Fibroblast of peridontal ligament (primary cell): Measurements from ENCODE around the gene CHST8.

Source experiments
- DNase-seq: peaks from one replicate; pipeline ENCODE4 v3.0.0-alpha.2; 2010; ENCODE audit errors: extremely low read depth

CHST8 gene

DNA sequence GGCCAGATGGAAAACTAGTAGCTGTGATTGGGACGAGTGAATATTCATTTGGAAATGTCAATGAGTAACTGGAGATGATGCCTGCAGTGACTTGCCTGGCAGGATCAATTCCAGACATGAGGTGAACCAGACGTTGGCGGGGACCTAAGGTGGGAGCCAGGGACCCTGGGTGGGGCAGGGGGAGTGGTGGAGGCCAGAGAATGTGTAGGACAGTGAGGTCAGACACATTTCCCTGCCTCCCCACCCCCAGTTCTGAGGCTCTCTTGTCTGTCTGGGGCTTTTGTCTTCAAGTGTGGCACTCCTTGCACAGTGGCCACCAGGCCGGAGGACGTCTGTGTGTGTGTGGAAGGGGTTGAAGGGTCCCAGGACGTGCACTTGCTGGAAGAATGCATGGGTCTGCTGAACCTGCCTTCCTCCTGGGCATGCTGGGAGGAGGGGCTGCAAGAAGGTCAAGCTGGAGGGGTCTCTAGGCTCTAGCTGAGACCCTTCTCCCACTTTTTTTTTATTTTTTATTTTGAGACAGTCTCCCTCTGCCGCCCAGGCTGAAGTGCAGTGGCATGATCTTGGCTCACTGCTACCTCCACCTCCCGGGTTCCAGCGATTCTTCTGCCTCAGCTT, 51.6 kb downstream of the CHST8 start:
- DNase-seq, result no peak

DNA sequence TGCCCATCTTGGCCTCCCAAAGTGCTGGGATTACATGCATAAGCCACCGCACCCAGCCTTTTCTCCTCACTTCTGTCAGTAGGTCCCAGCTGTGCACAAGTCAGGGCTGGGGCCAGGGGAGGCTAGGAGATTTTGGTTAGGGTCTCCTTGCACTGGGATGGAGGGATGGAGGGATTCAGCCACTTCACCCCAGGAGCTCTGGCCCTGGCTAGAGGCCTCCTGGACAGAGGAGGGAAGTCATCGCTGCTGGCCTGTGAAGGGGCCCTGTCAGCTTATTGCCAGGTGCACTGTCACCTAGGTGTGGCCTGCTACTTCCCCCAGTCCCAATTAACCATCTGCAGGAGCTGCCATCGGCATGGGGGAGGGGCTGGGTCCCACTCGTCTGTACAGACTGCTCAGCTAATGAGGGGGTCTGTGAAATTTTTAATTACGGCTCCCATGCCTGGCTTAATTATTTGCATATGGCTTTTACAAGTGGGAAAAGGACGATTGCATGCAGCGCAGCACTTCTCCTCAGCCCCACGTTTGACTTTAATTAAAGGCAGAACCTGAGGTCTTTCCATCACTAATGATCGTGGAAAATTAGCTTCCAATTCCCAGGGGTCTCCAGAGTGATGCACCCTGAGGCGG, 52.4 kb downstream of the CHST8 start:
- DNase-seq, result no peak

DNA sequence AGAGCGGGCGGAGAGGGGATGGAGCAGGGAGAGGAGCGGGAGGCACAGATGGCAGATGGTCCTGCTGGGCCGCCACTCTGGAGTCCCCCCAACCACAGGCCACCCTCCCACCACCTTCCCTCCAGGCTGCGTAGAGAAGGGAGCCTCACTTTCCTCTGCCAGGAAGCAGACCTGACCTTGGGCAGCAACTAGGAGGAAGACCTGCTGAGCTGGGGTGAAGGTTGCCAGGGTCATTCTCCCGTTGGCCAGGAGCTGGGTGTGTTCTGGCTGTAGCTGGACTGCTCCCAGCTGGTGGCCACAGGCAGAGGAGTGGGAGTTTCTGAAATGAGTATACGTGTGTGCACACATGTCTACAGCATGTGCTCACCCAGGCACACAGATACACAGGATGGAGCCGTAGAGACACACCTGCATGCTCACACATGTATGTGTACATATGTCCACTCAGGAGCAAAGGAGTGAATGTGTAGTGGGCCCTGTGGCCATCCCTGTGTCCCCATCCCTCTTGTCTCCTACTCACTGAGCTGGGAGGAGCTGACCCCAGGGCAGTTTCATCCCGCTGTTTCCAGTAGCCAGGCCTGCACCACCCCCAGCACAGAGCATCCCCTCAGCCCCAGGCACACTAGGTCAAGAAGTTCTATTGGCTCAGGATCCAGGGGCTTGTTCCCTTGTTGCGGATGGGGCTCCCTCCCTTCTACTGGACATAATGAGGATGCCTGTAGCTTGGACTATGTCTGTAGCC, 53.0 kb downstream of the CHST8 start:
- DNase-seq, result no peak

DNA sequence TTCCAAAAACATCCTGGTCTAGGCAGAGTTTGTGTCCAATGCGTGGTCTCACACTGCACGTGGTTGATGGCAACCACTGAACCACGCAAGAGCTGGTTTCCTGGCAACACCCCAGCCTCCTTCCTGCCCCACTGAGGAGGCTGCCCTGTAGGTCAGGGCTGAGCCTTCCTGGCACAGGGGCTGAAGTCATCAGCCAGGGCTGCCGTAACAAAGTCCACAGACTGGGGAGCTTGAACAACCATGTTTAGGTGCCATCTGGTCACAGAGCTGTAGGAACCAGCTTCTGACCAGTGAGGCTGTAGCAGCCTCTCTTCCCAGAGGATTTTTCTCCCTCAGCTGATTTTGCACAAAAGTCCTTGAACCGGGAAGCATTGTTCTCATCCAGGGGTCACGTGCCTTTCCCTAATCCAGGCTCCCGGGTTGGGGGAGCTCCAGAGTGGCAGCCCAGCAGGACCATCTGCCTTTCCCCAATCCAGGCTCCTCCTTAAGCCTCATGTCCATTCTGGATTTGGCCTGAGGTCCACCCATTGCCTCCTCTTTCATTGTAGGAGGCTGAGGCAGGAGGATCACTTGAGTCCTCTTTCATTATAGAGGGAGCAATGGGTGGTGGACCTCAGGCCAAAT, 53.9 kb downstream of the CHST8 start:
- no peak for DNase-seq

DNA sequence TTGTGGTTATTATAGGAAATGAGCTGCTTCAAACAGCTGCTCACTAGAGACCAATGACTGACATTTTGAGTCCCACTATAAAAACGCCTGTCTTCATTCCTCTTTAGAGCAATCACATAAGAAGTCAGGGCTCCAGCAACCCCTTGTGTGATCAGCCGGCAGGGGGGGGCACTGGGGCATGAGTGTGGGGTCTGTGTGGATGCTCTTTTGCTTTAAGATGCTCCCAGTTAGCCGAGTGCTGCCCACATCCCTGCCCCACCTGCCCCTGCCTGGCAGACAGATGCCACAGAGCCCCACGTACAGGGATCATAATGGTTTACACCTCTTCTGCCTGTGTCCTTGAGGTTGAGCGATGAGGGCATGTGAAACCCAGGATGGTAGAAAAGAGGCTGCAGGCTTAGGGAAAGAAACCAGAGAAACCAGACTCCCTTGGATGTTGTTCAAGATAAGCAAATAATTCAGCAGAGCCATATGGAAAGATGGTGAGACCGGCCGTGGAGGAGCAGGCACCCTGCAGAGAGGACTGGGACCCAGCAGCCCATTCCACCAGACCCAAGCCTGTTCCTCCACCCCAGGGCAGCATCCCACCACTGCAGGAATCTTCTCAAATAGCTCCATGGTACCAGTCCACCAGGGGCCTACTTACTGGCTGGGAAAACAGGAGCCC, 55.4 kb downstream of the CHST8 start:
- no peak for DNase-seq

DNA sequence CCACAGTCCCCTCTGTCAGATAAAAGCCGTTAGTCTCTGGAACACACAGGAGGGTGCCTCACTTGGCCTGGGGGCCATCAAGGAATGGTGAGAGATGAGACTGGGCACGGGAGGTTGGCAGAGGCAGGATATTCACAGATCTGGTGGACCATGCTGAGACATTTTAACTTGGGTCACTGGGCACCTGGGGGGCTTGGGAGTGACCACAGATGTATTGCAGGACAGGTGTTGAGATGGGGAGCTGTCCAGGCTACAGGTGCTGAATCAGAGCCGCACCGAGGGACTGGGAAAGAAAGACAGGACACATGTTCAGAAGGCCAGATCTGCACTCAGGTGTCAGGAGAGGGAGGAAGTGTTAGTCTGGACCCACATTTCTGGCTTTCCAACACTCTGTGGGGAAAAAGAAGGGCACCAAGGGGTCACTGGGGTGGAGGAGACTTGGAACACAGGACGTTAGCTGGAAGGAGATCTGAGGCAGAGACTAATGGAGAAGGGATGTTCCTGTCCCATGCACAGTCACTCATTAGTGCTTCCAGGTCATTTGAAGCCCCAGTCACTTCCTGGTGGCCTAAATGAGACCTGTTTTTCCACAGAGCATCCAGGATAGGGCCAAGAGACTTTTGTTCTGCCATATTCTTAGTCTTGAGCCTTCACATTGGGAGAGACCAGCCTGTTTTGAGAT, 56.1 kb downstream of the CHST8 start:
- DNase-seq, result no peak

DNA sequence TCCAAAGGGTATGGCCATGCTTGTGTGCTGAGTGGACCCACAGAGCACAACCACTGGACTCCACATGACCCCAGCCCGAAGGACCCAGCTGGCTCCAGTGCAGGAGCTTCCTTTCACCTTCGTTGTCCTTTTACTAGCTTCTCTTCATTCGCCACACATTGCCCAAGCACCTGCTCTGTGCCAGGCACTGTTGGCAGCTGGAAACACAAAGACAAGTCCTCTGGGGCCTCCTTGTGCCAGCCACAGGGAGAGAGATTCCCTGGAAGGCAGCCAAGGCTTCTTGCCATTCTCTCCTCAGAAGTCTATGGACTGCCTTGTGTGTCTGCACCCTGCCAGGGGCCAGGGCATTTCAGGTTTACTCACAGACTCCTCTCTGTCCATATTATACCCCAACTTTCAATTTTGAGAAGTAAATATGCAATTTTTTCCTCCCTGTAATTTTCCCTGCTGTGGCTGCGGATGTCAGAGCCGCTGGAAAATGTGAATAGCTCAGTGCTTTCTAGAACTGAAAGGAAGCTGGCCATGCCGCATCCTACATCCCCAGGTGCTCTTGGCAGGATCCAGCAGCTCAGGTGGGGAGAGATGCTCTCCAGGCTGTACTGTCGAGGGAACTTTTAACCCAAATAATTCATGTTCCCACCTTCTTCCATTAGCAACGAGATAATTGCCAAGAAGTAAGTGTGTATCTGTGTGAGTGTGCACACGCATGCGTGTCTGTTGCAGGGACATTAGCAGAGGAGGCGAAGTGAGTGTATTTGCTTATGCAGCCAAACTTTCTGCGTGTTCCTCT, 57.2 kb downstream of the CHST8 start:
- DNase-seq, result no peak

DNA sequence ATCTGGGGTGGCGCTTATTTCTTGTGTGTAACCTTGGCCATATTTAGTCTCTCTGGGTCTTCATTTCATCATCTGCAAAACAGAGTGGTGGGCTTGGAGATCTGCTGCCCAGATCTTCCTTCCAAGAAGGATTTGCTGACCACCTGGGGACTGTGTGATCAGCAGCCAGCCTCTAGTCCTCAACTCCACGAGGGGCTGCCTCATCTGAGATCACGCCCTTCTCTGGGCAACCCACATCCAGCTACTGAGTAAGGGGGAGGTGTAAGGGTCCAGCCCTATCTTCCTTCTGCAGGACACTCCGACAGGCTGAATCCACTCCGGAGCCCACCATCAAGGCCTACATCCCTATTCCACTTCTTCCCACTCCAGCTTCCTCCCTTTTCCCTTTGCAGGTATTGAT, 57.9 kb downstream of the CHST8 start:
- no peak for DNase-seq

DNA sequence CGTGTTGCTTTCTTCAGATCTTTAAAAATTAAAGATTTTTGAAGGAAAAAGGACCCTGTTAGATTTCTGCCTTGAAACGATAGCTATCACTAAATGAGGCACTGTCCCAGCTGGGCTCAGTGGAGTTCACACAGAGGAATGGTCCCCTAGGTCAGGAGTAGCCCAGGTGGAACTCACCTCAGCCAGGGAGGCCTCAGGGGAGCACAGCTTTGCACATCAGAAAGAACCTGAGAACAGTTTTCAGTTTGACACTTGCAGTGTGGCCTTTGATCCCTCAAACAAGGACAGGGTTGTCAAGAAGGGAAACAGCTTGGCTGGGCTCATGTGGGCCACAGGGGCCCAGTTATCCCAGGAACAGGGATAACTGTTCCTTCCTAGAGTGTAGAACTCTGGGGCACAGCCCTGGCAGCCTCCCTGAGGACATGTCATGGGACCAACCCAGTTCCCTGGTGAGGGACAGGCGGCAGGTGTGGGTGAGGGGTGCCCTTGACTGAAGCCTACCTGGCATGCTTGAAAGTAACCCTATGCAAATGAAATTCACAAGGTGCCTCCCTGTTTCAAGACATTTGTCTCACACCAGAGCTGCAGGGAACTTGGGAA, 59.4 kb downstream of the CHST8 start:
- no peak for DNase-seq

DNA sequence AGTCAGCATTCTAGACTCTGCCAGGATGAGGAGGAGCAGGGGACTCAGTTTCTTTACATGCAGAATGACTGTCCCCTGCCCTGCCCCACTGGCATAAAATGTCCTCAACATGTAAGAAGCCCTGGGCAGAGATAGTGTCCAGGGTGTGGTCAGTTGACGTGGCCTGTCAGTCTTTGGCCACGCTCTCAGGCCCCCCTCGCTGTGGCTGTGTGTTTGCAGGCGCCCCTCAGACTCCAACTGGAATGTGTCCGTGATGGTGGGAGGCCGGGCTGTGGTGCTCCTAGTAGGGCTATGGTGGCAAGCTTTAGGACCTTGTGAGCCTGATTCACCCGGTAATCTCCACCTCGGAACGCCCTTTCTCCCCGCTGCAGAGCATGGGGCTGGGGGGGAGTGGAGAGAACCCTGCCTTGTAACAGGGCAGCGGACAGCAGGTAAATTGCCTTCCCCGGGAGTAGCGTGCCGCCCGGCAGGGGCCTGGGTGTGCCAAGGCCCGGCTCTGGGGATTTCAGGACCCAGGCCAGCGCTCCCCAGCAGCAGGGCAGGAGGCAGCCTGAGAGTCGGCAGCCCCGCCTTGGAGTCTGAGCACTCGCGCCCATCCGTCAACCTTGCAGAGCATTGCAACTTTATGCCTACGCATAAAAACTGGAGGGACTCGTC, 62.3 kb downstream of the CHST8 start:
- peak; percentile 2 for DNase-seq

DNA sequence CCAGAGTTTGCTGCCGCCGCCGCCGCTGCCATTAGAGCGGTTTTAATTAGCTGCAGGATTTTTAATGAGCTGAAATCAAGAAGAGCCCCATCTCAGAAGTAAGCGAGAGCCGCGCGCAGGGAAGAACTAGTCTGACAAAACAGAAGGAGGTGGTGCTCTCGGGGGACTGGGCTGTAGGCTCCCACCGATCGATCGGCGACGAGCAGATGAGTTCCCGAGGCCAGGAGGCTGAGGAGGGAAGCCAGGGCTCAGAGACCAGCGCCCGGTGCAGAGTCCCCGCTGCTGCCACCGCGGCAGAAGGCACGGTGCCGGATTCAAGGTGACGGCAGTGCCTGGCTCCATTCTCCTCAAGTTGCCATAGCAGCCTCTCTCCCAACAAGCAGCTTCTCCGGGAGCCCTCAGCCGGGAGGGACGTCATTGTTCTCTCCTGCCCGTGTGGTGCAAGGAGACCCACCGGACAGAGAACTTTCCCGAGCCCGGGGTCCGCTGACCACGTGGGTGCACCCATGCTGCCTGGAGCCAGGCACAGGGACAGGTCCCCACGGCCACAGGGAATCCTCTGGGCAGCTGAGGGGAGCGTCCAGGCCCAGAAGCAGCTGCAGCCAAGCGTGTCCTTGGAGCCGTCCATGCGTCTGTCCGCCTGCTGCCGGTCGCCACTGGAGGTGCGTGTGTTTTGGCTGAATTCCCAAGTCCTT, 62.9 kb downstream of the CHST8 start:
- DNase-seq, result no peak

DNA sequence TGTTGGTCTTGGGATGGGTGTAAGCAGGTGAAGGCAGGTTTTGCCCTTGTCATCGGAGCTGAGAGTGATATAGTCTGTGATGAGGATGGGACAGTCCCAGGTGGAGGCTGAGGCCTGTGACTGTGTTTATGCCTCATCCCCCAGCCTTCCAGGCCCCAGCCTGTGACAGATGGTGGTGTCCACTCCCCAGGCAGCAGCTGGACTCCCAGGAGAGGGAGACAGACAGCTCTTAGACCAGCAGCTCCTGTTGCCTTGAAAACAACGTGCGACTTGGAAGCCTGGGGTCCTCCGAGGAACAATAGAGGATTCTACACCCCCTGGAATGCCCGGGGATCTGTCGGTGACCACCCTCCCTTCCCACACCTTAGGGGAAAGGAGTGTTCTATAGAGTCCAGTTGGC, 63.8 kb downstream of the CHST8 start:
- no peak for DNase-seq

DNA sequence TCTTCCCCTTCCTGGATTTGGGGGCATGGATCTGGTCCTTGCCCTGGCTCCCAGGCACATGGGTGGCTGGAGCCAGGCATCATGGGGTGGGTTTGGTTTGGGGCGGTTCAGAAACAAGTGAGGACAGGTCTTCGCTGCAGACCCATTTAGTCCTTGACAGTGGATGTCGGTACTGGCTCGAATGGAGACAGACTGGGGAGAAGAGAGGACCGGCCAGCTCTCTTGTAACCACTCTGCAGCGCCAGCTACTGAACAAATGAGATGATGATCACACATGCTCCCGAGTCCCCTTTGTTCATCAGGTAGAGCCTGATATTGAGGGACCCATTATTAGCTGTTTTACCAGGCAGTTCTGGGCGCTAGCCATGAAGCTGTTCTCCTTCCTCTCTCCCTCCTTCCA, 64.5 kb downstream of the CHST8 start:
- DNase-seq, result no peak

DNA sequence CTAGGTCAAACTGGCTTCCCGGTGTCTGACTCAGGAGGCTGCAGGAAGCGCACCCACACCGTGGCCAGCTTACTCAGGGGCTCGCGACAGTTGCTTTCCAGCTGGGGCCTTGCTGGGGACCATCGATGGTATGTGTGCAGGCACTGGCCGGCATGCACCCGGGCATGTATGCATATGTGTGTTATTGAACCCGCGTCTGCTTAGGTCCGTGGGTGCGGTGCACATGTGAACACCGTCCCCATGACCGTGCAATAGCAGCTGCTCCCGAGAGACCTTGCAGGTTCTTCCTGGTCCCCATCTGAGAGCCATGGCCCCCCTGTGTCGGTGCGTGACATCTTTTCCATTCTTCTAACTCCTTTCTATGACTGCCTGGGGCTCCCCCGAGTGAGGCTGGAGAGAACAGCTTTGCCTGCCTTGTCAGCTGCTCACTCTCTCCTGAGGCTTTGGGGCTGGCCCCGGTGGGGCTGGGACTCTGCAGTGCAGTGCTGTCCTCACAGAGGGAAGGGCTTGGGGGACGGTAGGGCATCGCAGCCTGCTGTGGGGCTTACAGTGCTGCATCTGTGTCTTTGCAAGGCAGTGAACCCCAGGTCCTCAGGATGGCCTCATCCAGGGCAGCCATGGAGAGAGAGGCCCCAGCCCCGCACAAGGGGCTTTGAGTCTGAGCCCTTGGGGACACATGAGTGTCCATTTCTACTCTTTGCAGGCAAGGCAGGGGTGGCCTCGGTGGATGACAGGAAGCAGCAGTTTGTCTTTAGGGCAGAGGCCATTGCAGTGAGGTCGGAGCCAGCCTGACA, 65.1 kb downstream of the CHST8 start:
- no peak for DNase-seq

DNA sequence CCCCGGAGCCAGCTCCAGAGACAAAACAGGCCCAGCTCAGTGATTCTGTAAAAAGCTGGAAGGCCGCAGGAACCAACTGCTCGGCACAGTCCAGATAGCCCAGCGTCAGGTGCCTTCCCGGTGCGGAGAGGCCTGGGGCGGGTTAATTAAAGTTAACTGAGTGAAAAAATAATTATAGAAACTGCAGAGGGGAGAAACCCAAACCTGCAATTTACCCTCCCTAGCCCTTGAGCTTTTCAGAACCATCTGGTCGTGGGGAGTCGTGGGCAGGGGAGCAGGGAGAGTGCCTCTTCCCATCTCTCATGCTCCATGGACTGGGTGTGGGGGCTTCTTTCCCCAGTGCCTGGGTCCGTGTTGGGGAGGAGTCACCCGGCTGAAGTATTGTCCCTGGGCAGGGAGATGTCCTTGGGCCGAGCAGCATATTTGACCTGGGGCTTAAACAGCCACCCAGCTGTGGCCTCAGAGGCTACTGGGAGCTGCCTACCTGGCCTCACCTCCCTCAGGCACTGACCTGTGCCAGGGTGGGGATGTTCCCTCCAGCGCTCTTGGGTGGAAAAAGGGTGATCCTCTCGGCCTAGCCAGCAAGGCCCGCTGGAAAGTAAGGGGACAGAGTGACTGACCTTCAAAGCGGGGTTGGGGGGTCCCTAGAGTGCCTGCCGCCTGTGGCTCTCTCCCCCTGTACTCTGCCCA, 65.9 kb downstream of the CHST8 start:
- no peak for DNase-seq

DNA sequence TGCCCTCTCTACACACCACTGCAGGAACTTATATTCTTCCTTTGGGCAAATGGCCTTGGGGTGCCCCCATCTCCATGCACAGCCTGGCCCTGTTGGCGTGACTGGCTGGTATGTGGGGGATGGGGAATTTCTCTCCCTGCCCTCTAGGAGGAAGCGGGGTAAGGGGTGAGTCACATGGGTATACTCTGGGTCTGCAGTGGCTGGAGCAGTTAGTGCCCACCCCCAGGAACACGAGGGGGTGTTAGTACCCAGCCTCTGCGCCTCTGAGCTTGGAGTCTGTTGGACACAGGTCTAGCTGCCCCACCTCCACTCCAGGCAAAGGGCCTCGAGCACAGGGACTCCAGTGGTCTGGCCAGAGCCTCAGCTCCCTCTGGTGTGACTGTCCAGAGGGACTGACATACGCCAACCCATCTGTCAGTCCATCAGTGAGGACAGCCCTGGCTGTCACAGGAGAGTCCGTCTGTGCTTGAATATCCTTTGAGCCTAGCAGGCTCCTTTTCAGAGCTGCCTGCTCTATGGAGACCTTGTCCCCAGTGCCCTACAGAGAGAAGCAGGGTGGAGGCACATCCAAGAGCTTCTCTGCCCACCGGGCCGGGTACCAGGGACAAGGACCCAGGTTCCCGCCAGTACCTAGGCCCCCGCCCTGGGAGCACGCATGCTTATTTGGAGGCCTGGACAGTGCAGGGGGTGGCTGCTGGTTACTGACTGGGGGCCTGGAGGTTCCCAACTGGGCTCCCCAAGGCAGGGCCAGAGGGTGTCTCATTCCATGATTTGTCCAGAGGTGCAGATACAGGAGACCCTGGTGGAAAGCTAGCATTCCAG, 66.6 kb downstream of the CHST8 start:
- DNase-seq, result no peak

DNA sequence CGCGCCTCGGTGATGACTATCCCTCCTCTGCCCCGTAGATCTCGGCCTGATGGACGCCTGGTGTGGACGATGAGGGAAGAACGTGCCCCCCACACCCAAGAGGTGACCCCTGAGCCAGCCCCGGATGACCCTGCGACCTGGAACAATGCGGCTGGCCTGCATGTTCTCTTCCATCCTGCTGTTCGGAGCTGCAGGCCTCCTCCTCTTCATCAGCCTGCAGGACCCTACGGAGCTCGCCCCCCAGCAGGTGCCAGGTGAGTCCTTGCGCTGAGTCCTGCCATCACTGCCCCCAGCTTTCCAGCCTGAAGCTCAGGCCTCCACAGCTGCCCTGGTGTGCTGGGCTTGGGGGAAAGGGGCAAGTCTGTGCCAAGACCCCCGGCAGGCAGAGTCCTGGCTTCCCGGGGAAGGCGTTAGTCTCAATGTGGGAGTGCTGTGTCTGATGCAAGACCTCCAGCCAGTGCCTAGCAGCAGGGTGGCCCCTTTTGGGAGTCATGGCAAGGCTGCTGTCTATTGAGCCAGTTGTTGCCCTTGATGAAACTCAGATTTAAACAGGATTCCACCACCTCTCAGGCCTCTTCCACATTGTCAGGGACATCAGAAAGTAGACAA, 67.5 kb downstream of the CHST8 start:
- DNase-seq, result no peak
